OCI-LY3 (cell line): Measurements from ENCODE around the gene GPR132.

ENCODE experiments used
- H2AFZ ChIP-seq: fragments of 200-600, 300-600 bp; shearing (Covaris generic); 2 replicates; pipeline ENCODE4 v1.6.0; 2014; ENCODE audit warnings: antibody characterized with exemption, low read depth, low read length
- H3K27ac ChIP-seq: fragments of 200-600, 300-600 bp; sonication (generic); 2 replicates; pipeline ENCODE4 v1.5.1; 2014; ENCODE audit warnings: mild to moderate bottlenecking, low read length, moderate library complexity, mixed read lengths
- H3K27me3 ChIP-seq: fragments of 200-600, 300-600 bp; sonication (generic); 2 replicates; pipeline ENCODE4 v1.6.1; 2014; ENCODE audit warnings: low read depth, low read length, mixed read lengths
- H3K36me3 ChIP-seq: fragments of 200-600, 300-600 bp; sonication (generic); replicated peaks from 2 replicates; pipeline ENCODE3; 2014; ENCODE audit warnings: low read depth, low read length, mixed read lengths
- H3K4me1 ChIP-seq: fragments of 300-600, 200-600 bp; sonication (generic); 2 replicates; pipeline ENCODE4 v1.6.1; 2014; ENCODE audit warnings: low read length, mixed read lengths
- H3K4me2 ChIP-seq: fragments of 200-600, 300-600 bp; sonication (generic); 2 replicates; pipeline ENCODE4 v1.6.1; 2014; ENCODE audit warnings: low read length, mixed read lengths
- H3K4me3 ChIP-seq: fragments of 300-600, 200-600 bp; sonication (generic); 2 replicates; pipeline ENCODE4 v1.5.1; 2014; ENCODE audit warnings: antibody characterized with exemption, mild to moderate bottlenecking, low read length, moderate library complexity
- H3K79me2 ChIP-seq: fragments of 300-600, 200-600 bp; shearing (Covaris generic); 2 replicates; pipeline ENCODE4 v1.6.1; 2014; ENCODE audit warnings: mild to moderate bottlenecking, low read length, mixed read lengths
- H3K9ac ChIP-seq: fragments of 300-600, 200-600 bp; shearing (Covaris generic); 2 replicates; pipeline ENCODE4 v1.6.0; 2014; ENCODE audit warnings: mild to moderate bottlenecking, low read length, moderate library complexity
- H3K9me3 ChIP-seq: fragments of 200-600, 300-600 bp; shearing (Covaris generic); 2 replicates; pipeline ENCODE4 v1.6.1; 2014; ENCODE audit warnings: low read length, mixed read lengths; ENCODE audit not compliant: insufficient read depth
- H4K20me1 ChIP-seq: fragments of 200-600, 300-600 bp; sonication (generic); 2 replicates; pipeline ENCODE4 v1.6.1; 2016; ENCODE audit warnings: low read length, mixed read lengths; ENCODE audit not compliant: insufficient read depth
- CTCF ChIP-seq: fragments of 200-600, 300-600 bp; sonication (generic); IDR thresholded peaks from 2 replicates; pipeline ENCODE4 v1.5.1; 2014; ENCODE audit warnings: antibody characterized with exemption, low read length, low read depth
- EZH2phosphoT487 ChIP-seq: fragments of 200-600 bp; shearing (Covaris generic); IDR thresholded peaks from 2 replicates; pipeline ENCODE4 v1.6.1; 2018; ENCODE audit warnings: antibody characterized with exemption, mixed run types, low read depth

GPR132 gene

GRCh38 chr14:105063056-105063455 lies 2.2 kb downstream of the GPR132 start:
- H4K20me1 ChIP-seq = peaks cover 46% of the 10 kb centered on the region
- H3K79me2 ChIP-seq = peaks cover 99% of the 10 kb centered on the region
- no peak overlapping the region for H2AFZ ChIP-seq
- no peaks in the 10 kb centered on the region for H3K9me3 ChIP-seq
- H3K4me1 ChIP-seq = peaks cover 64% of the 10 kb centered on the region
- H3K9ac ChIP-seq = peak overlapping the region; percentile 73
- peaks cover 35% of the 10 kb centered on the region for H3K36me3 ChIP-seq
- TF ChIP-seq CTCF (no peak), EZH2phosphoT487 (no peak)
- no peaks in the 10 kb centered on the region for H3K27me3 ChIP-seq
- H3K27ac ChIP-seq = peak overlapping the region; percentile 91
- peak overlapping the region; percentile 91 for H3K4me2 ChIP-seq
- H3K4me3 ChIP-seq = peak overlapping the region; percentile 89

GRCh38 chr14:105062048-105062433 lies 3.2 kb downstream of the GPR132 start:
- peaks cover 41% of the 10 kb centered on the region for H3K36me3 ChIP-seq
- H3K4me2 ChIP-seq = peak overlapping the region; percentile 91
- H3K4me3 ChIP-seq = peak overlapping the region; percentile 89
- TF ChIP-seq CTCF (no peak), EZH2phosphoT487 (no peak)
- peaks cover 53% of the 10 kb centered on the region for H4K20me1 ChIP-seq
- no peaks in the 10 kb centered on the region for H3K9me3 ChIP-seq
- peak overlapping the region; percentile 73; the same call in 1 of the 2 replicates for H3K9ac ChIP-seq
- H3K79me2 ChIP-seq = peaks cover 99% of the 10 kb centered on the region
- H2AFZ ChIP-seq = no peak overlapping the region
- H3K4me1 ChIP-seq = peaks cover 53% of the 10 kb centered on the region
- H3K27me3 ChIP-seq = no peaks in the 10 kb centered on the region
- H3K27ac ChIP-seq = peak overlapping the region; percentile 91

- Histone ChIP-seq H3K4me2 (peak overlapping the region; percentile 91), H4K20me1 (peaks cover 58% of the 10 kb centered on the region), H3K27me3 (no peaks in the 10 kb centered on the region), H3K4me3 (peak overlapping the region; percentile 89), H3K36me3 (peaks cover 46% of the 10 kb centered on the region), H3K27ac (peak overlapping the region; percentile 91), H3K9me3 (no peaks in the 10 kb centered on the region), H3K79me2 (peaks cover 99% of the 10 kb centered on the region), H3K9ac (peak overlapping the region; percentile 73), H3K4me1 (peaks cover 48% of the 10 kb centered on the region), H2AFZ (no peak overlapping the region)
- TF ChIP-seq EZH2phosphoT487 = no peak
- TF ChIP-seq CTCF = no peak
These were observed 3.7 kb downstream of the GPR132 start for GRCh38 chr14:105061428-105062047.

- peak overlapping the region; percentile 91 for H3K27ac ChIP-seq
- peaks cover 49% of the 10 kb centered on the region for H3K36me3 ChIP-seq
- H3K4me2 ChIP-seq = peak overlapping the region; percentile 91
- peaks cover 60% of the 10 kb centered on the region for H4K20me1 ChIP-seq
- H3K9me3 ChIP-seq = no peaks in the 10 kb centered on the region
- H3K4me3 ChIP-seq = peak overlapping the region; percentile 89
- H3K79me2 ChIP-seq = peaks cover 99% of the 10 kb centered on the region
- no peak overlapping the region for H2AFZ ChIP-seq
- TF ChIP-seq CTCF (no peak), EZH2phosphoT487 (no peak)
- H3K4me1 ChIP-seq = peaks cover 42% of the 10 kb centered on the region
- H3K9ac ChIP-seq = peak overlapping the region; percentile 73
- no peaks in the 10 kb centered on the region for H3K27me3 ChIP-seq
These were observed 4.3 kb downstream of the GPR132 start for GRCh38 chr14:105060751-105061427.
